Measurements from ENCODE around the gene CLTB. TPM values are rescaled to one million over a fixed set of nuclear protein-coding genes. Genes with fewer than 3 reads are reported as not detected.
"Not testable (repeated sequence)": the region's sequence is repeated elsewhere in the genome, so short reads cannot be mapped to it uniquely, and the experiment has no call there.

CLTB gene
- total RNA-seq, 1 donor from 2014 or later, result 71.0 TPM

DNA sequence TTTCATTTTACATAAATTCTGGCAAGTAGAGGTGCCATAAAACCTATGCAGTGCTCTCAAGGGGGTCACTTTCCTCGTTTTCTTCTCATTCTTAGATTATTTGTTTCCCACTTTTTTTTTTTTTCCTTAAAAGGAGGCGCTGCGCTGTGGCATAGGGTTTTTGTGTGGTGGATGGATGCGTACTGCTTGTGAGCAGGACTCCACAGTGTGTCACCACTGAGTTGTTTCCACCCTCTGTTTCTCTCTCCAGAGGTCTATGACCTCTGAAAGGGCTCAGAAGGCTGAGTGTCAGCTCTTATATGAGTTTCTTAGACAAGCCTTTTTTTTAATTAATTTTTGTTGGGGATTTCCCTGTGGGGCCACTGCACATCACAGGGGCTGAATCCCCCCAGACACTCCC lies 13.6 kb upstream of the CLTB start:
- intact Hi-C loops (cut with micrococcal nuclease), result no loop called here

DNA sequence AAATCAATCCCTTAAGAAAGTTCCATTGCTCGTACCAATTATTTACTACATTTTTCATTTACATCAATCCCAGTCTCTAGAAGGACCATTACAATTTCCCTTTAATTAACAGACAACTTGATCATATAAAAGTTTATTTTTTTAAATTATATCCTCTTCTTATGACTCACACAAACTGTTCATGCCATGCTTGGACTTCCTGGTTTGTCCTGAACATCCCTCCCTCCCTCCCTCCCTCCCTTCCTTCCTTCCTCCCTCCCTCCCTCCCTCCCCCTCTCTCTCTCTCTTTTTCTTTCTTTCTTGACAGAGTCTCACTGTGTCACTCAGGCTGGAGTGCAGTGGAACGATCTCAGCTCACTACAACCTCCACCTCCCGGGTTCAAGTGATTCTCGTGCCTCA lies 11.6 kb upstream of the CLTB start:
- intact Hi-C loops (cut with micrococcal nuclease), result no loop called here

DNA sequence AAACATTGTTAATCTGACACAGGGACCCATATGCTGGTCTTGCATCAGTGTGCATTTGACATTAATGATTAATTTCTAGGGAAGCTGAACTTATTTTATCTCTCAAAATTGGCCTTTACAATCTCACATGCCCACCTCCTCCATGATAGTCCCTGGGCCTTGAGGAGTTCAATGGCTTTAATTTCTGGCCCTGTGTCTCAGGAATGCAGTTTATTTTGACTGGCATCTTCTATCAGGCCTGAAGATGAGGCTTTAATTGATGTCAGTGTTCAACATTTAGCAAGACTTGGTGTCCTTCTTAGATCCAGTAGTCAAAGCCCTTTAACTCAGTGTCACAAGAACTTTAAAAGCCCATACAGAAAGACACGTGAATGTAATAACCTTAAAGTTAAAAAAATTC lies 10.5 kb upstream of the CLTB start:
- intact Hi-C loops (cut with micrococcal nuclease), result no loop called here

DNA sequence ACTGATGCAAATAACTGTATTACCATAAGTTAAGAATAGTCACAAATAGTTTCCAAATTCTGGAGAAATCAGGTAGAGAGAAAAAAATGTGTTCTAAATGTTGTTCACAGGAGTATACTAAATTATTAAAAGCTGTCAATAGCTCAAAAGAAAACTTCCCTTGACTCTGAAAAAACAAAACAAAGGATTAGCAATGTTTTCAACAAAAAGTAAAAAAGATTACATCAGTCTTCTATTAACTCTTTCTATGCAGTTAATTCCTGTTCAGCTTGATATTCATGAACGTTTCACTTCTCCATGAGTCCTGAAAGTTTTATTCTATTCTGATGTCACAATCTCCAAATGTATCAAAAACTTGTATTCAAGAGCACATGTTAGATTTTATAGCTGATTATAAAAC lies 9.5 kb upstream of the CLTB start:
- intact Hi-C loops (cut with micrococcal nuclease), result no loop called here

DNA sequence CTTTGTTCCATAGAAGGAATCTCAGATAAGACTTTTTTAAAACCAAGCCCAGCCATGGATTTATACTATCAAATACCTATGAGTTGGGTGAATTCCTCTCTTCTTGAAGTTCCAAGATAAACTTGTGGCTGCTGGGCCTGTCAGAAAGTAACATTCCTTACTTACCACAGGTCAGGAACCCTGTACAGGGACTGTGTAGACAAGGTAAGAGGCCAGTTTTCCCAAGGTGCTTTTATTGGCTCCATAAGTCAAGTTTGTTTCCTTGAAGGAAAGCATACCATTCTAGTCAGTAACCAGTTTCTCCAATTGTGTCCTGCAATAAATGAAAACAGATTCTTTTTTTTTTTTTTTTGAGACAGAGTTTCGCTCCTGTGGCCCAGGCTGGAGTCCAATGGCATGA lies 8.8 kb upstream of the CLTB start:
- intact Hi-C loops (cut with micrococcal nuclease), result no loop called here

DNA sequence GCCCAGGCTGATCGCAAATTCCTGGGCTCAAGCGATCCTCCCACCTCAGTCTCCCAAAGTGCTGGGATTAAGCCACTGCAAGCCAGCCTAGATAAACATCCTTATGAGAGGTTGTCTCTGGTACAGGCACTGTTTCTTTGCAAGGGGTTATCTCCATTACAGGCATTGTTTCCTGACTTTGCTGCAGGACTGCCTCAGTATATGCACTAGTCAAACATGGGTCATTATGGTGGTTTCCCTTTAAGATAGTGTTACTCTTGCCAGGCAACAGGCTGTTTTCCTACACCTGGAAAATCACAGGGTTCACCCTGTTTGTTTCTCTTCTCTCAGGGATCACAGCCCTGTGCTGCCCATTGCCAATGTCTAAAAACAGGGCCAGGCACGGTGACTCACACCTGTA lies 7.8 kb upstream of the CLTB start:
- intact Hi-C loops (cut with micrococcal nuclease), result no loop called here

DNA sequence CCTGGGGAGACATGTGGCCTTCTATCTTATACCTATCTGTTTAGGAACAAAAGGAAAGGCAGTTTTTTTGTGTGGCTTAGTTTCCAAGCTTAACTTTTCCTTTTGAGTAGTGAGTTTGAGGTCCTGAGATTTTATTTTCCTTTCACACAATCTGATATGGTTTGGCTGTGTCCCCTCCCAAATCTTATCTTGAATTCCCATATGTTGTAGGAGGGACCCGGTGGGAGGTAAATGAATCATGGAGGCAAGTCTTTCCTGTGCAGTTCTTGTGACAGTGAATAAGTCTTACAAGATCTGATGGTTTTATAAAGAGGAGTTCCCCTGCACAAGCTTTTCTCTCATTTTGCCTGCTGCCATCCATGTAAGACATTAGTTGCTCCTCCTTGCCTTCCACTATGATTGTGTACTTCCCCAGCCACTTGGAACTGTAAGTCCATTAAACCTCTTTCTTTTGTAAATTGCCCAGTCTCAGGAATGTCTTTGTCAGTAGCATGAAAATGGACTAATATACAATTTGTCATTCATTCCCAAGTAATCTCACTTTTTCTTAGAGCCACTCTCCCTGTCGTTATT lies 4.7 kb upstream of the CLTB start:
- intact Hi-C loops (cut with micrococcal nuclease), result no loop called here

DNA sequence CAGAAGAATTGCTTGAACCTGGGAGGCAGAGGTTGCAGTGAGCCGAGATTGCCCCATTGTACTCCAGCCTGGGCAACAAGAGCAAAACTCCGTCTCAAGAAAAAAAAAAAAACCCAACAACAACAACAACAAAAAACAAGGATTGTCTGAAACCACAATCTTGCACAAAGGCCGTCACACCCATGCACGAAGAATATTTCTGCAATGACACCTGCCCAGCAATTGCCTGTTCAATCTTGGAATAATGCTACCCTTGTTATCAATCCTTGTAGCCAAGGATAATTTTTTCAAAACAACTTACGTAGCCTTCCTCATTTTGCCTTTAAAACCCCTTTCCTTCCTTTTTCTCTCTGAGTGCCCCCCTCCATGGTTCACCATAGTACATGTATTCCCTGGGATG lies 3.7 kb upstream of the CLTB start:
- intact Hi-C loops (cut with micrococcal nuclease), result no loop called here

DNA sequence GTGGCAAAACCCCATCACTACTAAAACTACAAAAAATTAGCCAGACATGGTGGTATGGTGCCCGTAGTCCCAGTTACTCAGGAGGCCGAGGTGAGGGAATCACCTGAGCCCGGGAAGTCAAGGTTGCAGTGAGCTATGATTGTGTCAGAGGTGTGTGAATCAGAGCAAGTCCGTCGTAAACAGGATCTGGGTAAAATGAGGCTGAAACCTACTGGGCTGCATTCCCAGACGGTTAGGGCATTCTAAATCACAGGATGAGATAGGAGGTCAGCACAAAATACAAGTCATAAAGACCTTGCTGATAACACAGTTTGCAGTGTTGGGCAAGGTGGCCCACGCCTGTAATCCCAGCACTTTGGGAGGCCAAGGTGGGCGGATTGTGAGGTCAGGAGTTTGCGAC lies 1.9 kb upstream of the CLTB start:
- intact Hi-C loops (cut with micrococcal nuclease), result no loop called here

DNA sequence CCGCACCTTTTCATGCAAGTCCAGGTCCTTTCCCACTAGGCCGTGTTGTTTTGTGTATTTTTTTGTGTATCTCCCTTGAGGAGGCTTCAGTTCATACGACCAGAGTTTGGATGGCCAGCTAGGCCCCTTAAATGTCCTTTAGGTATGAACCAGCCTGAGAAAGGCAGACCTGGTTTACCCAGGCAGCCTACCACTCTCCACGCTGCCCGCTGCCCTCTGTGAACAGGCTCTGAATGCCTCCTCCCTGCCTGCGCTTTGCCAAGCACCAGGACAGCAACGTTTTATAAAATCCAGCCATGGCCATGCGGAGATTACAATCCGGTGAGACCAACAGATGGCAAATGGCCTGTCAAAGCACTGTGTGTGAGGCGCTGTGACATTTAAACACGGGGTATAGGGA lies 626 bp upstream of the CLTB start:
- intact Hi-C loops (cut with micrococcal nuclease), result loop anchor here (1.0 kb wide), 9 partner anchors 28 to 230 kb away; partner anchors contain the start of genes FAF2, KIAA1191, RNF44 and TSPAN17

DNA sequence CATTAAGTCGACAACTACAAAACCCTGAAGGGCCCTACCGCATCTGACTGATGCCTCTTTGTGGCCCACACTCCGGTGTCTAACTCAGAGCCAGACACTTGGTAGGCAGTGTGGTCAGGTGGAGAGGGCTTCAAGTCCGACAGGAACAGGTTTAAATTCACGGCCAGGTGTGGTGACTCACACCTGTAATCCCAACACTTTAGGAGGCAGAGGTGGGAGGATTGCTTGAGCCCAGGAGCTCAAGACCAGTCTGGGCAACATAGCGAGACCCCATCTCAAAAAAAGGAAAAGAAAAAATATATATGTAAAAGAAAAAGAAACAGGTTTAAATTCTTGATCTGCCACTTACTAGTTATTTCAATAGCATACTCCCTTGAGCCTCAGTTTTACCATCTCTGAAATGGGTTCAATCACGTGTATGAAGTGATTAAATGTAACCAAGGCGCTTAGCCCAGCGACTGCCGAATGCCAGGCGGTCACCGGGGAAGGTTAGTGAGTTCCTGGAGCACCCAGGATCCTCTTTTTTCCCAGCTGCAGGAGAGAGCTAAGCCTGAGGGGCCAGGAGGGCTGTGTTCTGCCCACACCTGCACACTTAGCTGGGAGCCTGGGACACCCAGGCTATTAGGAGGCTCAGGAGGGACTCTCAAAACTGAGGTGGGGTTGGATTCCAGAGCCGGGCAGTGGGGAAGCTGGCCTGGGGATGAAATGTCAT lies 943 bp downstream of the CLTB start:
- intact Hi-C loops (cut with micrococcal nuclease), result no loop called here

DNA sequence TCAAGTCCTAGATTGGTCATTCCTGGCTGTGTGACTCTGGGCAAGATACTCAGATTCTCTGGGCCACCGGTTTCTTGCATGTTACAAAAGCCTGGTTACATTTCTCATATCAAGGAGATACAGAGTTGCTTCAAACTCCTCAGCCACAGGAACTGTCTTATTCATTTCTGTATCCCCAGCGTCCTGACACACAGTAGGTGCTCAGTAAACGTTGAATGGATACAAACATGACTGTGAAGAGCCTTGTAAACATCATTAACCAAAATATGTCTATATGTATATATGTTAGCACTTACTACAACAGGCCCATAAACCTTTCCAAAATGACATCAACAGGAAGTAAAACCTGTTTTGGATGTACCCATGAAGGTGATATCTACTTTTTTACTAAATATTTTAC lies 1.6 kb downstream of the CLTB start:
- intact Hi-C loops (cut with micrococcal nuclease), result no loop called here

DNA sequence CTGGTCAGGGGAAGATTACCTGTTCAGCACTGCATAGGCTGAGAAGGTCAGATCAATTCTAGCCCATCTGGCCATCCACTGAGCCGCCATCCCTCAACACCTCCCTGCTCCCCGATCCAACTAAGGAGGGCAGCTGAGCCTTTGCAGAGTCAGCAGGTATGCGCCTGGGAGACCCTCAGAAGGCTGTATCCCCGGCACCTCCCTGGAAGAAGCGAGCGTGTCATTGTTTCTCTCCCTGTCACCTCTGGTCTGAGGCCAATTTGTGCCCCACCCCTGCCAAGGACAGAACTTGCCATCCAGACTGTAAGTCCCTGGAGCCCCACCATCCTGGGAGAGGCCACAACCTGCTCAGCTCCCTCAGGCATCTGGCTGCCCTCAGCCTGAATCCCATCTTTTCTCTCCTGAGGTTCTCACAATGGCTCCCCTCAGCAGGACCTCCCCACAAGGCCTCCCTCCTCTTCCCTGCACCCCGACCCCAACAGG lies 2.6 kb downstream of the CLTB start:
- intact Hi-C loops (cut with micrococcal nuclease), result no loop called here

DNA sequence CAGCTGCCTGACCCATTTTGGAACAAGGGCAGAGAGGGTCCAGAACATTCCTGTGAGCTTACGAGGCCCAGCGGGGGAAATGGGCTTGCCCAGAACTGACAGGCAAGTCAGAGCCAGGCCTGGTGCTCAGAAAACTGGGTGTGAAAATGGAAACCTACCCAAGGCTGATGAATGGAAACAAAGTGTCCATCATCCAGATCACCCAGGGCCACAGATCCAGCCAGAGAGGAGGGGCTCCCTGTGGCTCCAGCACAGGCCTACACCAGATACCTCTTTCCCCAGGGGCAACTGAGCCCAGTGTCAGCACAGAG lies 3.1 kb downstream of the CLTB start:
- intact Hi-C loops (cut with micrococcal nuclease), result no loop called here

DNA sequence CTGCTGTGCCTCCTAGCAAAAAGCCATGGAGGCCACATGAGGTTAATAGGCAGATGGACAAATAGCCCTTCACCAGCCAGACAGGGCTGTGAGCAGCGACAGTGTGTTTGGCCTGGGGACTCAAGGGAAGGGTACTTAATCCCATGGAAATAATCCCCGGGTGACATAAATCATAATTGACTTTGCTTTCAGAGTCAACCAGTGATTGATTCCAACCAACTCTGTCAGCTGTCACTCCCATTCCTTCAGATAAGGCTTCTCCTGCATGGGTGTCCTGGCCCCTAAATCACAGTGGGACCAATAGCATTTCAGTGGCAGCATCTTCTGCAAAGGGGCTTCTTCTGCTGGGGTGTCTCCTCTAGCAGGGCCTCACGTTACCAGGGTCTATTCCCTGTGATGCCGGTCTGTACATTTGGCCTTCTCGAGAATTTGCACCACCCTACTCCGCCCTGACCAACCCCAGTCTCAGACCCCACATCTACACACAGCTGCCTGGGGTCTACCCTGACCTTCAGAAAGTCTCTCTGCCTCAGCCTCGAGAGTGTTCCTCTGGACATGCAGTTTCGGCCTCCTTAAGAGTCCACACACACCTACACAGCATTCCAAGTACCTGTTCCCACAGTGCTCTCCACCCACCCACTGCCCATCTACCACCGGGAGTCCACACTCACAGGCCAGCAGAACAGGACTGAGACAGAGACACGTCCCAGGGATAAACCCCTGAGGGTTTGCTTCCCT lies 3.7 kb downstream of the CLTB start:
- intact Hi-C loops (cut with micrococcal nuclease), result no loop called here

DNA sequence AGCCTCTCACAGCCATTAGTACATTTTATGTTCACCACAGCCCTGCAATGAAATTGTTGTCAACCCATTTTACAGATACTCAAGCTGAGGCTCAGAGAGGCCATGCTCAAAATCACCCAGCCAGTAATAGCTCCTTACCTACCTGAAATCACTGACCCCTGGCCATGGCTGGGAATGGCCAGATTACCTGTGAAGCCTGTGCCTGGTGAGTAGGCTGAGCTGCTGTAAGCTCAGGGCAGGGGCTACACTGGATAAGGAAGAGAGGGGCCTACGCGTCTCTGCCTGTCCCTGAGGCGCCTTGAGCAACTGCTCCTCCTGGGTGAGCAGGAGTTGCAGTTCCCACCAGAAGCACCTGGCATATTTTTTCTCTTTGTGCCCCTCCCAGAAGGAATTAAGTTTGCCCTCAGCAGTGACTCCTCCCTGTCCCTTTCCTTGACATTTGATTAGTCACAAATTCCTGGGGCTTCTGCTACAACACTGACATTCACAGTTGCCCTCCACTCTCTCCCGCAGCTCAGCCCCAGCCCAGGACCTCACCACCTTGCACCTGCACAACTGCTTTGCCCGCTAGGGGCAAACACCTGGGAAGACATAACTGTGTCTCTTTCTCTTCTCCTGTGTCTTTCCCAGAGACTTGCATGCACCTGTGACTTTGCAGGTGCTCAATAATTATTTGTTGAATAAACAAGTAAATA lies 5.7 kb downstream of the CLTB start:
- intact Hi-C loops (cut with micrococcal nuclease), result no loop called here

DNA sequence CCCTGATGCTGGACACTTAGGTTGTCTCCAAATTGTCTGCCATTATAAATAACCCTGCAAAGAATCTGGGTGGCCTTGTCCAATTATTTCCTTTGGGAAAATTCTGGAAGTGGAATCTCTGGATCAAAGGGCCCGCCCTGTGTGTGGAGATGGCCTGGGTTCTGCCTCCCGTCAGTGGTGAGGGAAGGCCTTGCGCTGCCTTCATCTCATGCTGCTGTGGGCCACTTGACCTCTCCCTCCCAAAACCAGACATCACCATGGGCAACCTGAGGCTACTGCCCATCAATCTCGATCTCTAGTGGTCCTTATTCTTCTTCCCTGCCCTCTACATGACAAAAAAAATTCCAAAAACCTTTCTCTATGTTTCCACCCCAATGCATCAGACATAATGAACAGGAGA lies 6.6 kb downstream of the CLTB start:
- intact Hi-C loops (cut with micrococcal nuclease), result no loop called here

DNA sequence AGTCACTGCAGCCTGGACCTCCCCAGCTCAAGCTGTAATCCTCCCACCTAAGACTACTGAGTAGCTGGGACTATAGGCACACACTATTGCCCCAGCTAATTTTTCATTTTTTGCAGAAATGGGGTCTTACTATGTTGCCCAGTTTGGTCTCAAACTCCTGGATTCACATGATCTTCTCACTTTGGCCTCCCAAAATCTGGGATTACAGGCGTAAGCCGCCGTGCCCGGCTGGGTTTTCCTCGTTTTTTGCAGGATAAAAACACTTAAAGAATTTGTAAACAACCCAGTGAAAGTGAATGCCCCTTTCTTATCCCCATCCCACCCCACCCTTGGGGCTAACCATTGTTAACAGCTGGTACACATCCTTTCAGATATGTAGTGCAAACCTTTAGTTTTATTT lies 7.7 kb downstream of the CLTB start:
- intact Hi-C loops (cut with micrococcal nuclease), result no loop called here

DNA sequence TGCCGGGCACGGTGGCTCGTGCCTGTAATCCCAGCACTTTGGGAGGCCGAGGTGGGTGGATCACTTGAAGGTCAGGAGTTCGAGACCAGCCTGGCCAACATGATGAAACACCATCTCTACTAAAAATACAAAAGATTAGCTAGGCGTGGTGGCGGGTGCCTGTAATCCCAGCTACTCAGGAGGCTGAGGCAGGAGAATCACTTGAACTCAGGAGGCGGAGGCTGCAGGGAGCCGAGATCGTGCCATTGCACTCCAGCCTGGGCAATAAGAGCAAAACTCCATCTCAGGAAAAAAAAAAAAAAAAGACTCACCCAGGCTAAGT lies 8.1 kb downstream of the CLTB start:
- intact Hi-C loops (cut with micrococcal nuclease), result not testable (repeated sequence)

DNA sequence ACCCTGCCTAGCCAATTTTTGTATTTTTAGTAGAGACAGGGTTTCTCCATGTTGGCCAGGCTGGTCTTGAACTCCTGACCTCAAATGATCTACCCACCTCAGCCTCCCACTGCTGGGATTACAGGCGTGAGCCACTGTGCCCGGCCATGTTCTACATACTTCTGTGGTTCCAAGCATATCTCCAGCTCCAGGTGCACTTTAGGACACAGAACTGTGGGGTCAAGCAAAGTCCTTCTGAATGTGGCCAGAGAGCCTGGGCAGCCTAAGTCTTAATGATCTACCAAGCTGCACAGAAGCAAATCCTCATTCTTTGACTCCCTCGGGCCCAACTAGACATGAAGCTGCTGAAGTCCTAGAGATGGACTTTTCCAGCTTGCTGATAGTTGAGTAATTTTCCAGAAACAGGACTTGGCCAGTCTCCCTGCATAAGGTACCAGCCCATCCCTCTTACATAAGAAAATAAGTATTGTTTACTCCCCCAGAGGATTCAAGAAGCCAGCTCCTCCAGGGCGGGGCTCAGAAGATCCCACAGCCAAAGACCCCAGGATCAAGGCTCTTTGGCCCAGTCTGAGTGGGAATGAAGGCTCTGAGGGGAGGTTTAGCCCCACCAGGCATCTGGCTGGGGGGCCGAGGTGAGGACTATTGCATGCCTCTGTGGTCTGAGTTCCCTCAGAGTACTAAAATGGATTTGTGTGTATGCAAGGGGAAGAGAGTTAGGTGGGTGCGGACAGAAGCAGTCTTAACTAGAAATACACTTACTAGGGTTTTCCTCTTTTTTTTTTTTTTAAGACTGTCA lies 8.7 kb downstream of the CLTB start:
- intact Hi-C loops (cut with micrococcal nuclease), result no loop called here

DNA sequence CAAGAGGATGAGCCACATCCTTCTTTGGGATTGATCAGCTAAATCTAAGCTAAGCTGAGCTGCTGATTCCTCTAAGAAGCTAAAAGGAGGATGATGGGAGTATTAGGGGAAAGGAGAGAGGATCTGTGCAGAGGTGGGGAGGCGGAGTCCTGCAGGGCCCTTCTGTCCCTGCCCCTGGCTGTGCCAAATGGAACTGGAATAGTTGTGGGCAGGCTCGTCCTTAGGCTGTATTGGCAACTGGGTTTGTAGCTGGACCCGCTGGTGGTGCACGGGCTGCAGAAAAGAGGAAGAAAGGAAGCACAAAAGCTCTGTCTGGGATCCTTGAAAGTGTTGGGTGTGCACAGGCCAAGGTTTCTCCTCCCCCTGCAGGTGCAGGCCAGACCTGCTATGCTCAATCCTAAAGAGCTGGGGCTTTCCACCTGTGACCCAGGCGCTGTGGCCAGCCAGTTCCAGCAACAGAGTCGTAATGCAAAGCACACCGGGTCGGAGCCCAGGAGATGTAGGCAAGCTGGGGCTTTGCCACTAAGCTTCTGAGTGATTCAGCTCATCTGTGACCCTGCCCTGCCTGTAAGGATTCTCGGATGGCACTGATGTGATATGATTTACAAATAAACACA lies 9.8 kb downstream of the CLTB start:
- intact Hi-C loops (cut with micrococcal nuclease), result no loop called here

Data from T-helper 1 cell treated with Interleukin-12 subunit alpha and Interleukin-12 subunit beta and Interleukin-4 antibody, amounts not matched to agents 30 ng/mL and 1 ng/mL, for 36 hours (primary cell).